ENCODE results near the gene TRIM63.

The TRIM63 gene

DNA sequence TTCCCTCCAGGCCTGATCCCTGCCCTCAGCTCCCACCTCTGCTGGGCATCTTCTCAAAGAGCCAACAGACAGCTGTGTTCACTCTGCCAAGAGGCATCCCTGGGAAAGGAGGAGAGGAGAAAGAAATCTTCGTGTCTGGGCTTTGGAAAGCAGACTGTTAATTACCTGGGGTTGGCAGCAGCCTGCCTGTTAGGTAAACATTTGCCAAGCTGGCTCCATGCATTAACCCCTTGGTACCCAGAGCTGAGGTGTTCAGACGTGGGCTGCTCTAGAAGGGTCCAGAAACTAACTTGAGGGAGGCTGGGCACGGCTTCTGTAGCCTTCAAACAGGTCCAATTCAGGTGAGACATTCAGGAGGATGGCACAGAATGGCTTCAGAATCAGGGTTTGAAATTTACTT lies 54.6 kb downstream of the TRIM63 start:
- no peak for DNase-seq

DNA sequence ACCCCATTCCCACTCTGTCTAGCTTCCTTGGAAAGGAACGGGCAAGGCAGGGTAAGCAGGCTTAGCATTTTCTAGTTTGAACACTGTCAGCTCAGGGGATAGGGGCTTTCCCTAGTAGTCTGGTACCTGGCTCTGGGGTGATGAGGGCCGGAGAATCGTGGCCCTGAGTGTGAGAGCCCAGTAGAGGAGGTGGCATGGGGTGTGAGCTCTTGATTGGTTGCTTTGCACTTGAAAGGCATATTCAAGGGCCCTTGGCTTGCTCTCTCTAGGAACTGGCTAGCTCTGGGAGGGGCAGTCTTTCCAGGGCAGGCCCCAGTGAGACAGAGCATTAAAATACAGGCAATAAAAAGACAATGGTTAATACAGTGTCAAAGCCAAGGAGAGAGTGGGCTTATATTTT lies 56.6 kb downstream of the TRIM63 start:
- DNase-seq: no peak

DNA sequence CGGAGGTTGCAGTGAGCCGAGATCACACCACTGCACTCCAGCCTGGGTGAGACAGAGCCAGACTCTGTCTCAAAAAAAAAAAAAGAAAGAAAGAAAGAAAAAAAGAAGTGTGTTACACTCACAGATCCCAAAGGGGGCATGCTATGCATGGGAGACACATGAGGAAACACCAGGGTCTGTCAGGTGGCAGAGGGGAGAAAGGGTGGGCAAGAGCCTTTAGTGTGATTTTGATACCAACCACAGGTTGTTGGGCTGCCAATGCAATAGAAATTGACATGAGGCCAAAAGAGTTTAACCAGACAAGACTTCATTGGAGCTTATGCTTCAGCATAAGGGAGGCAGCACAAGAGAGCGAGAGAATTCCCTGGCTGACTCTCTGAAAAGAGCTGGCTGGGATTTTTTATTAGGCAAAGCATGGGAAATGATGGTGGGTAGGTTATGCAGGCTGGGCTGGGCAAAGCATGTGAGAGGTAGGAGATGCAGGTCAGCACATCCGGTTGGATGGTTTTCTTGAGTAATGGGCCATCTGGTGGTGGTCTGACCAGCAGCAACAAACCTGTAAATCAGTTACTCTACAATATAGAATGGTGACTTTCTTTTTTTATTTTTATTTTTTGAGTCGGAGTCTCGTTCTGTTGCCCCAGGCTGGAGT lies 57.5 kb downstream of the TRIM63 start:
- no peak for DNase-seq

- DNase-seq: no peak
These were observed 60.7 kb downstream of the TRIM63 start for GRCh38 chr1:26006710-26007109.

DNA sequence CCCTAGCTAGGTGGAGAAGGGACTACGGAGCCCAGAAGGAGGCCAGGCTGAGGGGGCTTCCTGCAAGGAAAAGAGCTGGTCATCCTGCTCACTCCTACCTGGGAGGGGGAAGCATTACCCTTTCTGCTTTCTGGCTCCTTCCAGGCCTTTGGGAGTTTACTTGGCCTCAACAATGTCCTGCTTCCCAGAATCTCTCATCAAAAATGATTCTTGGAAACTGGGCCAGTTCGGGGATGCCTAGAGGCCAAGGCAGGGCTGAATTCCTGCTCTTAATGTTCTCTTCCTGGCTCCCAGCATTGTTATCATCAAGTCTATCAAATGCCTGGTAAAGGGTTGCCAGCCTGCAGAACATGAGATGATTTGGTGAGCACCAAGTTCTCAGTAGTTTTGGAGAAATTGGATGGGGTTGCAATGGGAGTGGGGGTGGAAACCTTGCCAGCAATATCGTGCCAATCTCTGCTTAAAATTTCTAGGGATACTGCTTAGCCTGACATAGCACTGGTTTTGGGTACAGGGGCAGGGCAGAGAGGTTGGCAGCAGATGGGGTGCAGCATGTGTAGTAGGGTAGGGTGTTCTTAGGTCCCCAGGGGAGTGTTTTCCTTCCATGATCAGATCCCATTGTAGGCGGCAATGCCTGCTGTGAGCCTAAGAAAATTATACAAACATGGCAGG lies 61.9 kb downstream of the TRIM63 start:
- no peak for DNase-seq

DNA sequence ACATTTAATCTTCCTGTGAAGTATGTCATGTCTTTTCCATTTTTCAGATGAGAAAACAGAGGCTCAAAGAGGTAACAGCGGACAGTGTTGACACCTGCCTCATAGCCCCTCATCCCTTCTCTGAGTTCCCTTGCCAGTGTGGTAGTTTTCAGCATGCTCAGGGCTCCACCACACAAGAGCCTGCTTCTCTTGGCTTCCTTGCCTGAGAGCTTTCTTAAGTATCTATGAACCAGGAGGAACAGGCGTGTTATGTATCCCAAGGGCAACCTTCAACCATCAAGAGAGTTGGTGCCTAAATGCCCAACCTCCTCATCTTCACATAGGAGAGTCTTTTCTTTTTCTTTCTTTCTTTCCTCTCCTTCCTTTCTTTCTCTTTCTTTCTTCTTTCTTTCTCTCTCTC lies 63.7 kb downstream of the TRIM63 start:
- DNase-seq: no peak

DNA sequence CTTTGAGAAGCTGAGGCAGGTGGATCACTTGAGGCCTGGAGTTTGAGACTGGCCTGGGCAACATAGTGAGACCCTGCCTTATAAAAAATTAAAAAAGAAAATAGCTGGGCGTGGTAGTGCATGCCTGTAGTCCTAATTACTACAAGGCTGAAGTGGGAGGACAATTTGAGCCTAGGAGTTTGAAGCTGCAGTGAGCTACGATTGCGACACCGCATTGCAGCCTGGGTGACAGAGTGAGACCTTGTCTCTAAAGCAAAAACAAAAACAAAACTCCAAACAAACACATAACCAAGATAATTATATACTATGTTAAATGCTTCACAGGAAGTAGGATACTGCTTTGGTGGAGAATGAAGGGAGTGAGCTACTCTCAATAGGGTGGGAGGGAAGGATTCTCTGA lies 64.2 kb downstream of the TRIM63 start:
- DNase-seq: no peak
